Activated CD8-positive, alpha-beta memory T cell treated with anti-CD3 and anti-CD28 coated beads, Interleukin-2, amount 50 U/mL, for 24 hours (primary cell): ENCODE measurements around the gene SUMO2.

ENCODE experiments used
- DNase-seq: peaks from one replicate; pipeline ENCODE4 v3.0.0-alpha.2; 2020; ENCODE audit errors: extremely low read depth

The SUMO2 gene

GRCh38 chr17:75124041-75124818, 58.5 kb downstream of the SUMO2 start:
- no peak for DNase-seq

DNA sequence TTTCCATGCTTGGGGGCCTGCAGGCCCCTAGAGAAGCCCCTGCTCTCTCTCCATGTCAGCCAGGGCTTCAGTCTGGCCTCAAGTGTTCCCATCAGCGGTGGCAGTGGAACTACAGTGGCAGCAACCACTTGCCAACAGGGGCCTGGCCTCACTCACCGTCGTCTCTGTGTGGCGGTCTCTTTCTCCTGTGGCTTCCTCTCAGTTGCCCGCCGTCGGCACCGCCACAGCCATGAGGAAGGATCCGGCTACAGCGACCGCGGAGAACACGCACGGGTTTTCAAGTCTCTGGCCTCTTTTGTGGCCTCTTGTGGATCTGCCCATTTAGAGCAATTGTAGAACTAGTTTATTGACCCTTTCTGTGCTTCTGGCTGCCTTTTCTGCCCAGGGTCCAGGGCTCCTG, 64.5 kb downstream of the SUMO2 start:
- no peak for DNase-seq

DNA sequence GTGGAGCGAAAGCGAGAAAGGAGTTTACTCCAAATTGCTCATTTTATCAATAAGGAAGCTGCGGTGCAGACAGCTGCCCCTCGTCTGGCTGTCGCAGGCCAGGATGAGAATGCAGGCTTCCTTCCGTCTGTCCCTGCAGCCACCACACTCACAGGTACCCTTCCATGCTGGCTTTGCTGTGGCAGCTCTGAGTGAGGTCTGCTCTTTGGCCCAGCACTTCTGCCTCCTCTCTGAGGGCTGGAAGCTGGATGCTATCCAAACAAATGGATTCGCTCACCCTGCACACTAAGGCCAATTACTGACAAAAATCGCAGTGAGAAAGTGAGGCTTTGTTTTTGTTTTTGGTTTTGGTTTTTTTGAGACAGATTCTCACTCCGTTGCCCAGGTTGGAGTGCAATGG, 66.0 kb downstream of the SUMO2 start:
- DNase-seq = no peak
